HepG2 (cell line): ENCODE data around the gene ATP1A1. TPM values are rescaled to one million over a fixed set of nuclear protein-coding genes. Genes with fewer than 3 reads are reported as not detected.

ENCODE experiments used
- ATAC-seq: fragments of 200-7000 bp; cut with Tn5 transposase; 3 replicates; pipeline ENCODE4 v1.9.1; 2020; ENCODE audit warnings: mild to moderate bottlenecking, moderate library complexity
- BruUV-seq: library from RNA; stranded (reverse); fragments of 400-500 nt; replicated peaks from 2 replicates; lab custom pipeline; 2021; lab: Mats Ljungman, UMichigan
- CTCF ChIA-PET: fragments of 300-600 bp; formaldehyde crosslinking; extraction: SDS; loops from one replicate; lab custom pipeline; 2021; ENCODE audit warnings: low total read pairs, inconsistent platforms, low intra/inter-chr PET ratio; lab: Yijun Ruan, JAX
- POLR2A ChIA-PET: fragments of 350-600 bp; sonication (Branson Sonifier 250); formaldehyde crosslinking; loops from one replicate; lab custom pipeline; 2020; ENCODE audit warnings: antibody characterized with exemption, inconsistent platforms; lab: Yijun Ruan, JAX
- DNase-seq: peaks from one replicate; pipeline ENCODE4 v3.0.0-alpha.2; 2015; ENCODE audit warnings: low spot score
- FAIRE-seq: peaks from 3 replicates; lab custom pipeline; 2011; peaks lifted over from hg19 to GRCh38; lab: Jason Lieb, UNC
- H2AFZ ChIP-seq: one replicate; pipeline ENCODE4 v1.6.1; 2011; ENCODE audit warnings: low read length, inconsistent platforms
- H3K27ac ChIP-seq: fragments of 300-600 bp; 3 replicates; pipeline ENCODE4 v1.8.0; 2011; ENCODE audit warnings: mixed run types, mild to moderate bottlenecking, mixed read lengths, low read length, inconsistent platforms; ENCODE audit not compliant: insufficient read depth; ENCODE audit errors: extremely low read length
- H3K27me3 ChIP-seq, 2 experiments: fragments of 200-600 bp in 1 of 2; 2 replicates in 1 of 2; 3 replicates in 1 of 2; pipeline versions ENCODE4 v1.6.0 to v1.8.0; 2011; ENCODE audit warnings: low read length in 2 of 2, mild to moderate bottlenecking in 2 of 2, moderate library complexity in 2 of 2, inconsistent platforms in 1 of 2; ENCODE audit not compliant: insufficient read depth in 2 of 2, control insufficient read depth in 1 of 2
- H3K36me3 ChIP-seq, 2 experiments: fragments of 200-600 bp in 1 of 2; replicated peaks in 1 of 2; 2 replicates in 1 of 2; 3 replicates in 1 of 2; pipeline versions ENCODE4 v1.5.1 to v1.8.0; 2011; ENCODE audit warnings: low read length in 2 of 2, inconsistent platforms in 1 of 2; ENCODE audit not compliant: insufficient read depth in 2 of 2, control insufficient read depth in 1 of 2
- H3K4me1 ChIP-seq: 2 replicates; pipeline ENCODE4 v1.5.1; 2012; ENCODE audit warnings: low read length, inconsistent platforms; ENCODE audit not compliant: insufficient read depth
- H3K4me2 ChIP-seq: 2 replicates; pipeline ENCODE4 v1.6.0; 2011; ENCODE audit warnings: low read depth, low read length, inconsistent platforms
- H3K4me3 ChIP-seq, 3 experiments: fragments of 200-600 bp in 1 of 3; sonication (generic), shearing (Covaris generic) in 1 of 3; replicated peaks in 1 of 3; 2 replicates each; pipeline ENCODE4 v1.5.1; 2011 to 2016; ENCODE audit warnings: low read length in 3 of 3, inconsistent platforms in 2 of 3, low read depth in 2 of 3, mild to moderate bottlenecking in 2 of 3, control low read depth in 1 of 3, mixed read lengths in 1 of 3; ENCODE audit not compliant: insufficient read depth in 1 of 3
- H3K79me2 ChIP-seq: one replicate; pipeline ENCODE4 v1.6.1; 2011; ENCODE audit warnings: low read length, inconsistent platforms; ENCODE audit not compliant: insufficient read depth
- H3K9ac ChIP-seq: 2 replicates; pipeline ENCODE4 v1.6.0; 2011; ENCODE audit warnings: mild to moderate bottlenecking, low read depth, low read length, inconsistent platforms; ENCODE audit not compliant: insufficient read depth
- H3K9me3 ChIP-seq: 2 replicates; pipeline ENCODE4 v1.5.1; 2012; ENCODE audit warnings: mild to moderate bottlenecking, low read length
- H4K20me1 ChIP-seq: 2 replicates; pipeline ENCODE4 v1.6.0; 2011; ENCODE audit warnings: inconsistent platforms, mild to moderate bottlenecking, low read length, moderate library complexity; ENCODE audit not compliant: insufficient read depth
- ATF1 ChIP-seq: IDR thresholded peaks from 2 replicates; pipeline ENCODE4 v1.6.1; 2016; ENCODE audit warnings: mild to moderate bottlenecking, control low read depth
- CCDC6 ChIP-seq: sonication (generic); formaldehyde crosslinking; IDR thresholded peaks from 2 replicates; pipeline ENCODE4 v1.8.1; 2022; ENCODE audit warnings: mild to moderate bottlenecking, missing genetic modification reagents, moderate library complexity
- MAZ ChIP-seq, 2 experiments: sonication (generic) in 1 of 2; formaldehyde crosslinking in 1 of 2; IDR thresholded peaks; 2 replicates each; pipeline versions ENCODE4 v1.5.0 to v1.6.1; 2012 to 2020; ENCODE audit warnings: low read depth in 2 of 2, mild to moderate bottlenecking in 2 of 2, borderline replicate concordance in 1 of 2, improper control_type of control experiment in 1 of 2, low read length in 1 of 2, missing genetic modification reagents in 1 of 2, moderate library complexity in 1 of 2
- MIXL1 ChIP-seq: IDR thresholded peaks from 2 replicates; pipeline ENCODE4 v1.6.1; 2016
- NFATC3 ChIP-seq: sonication (generic); formaldehyde crosslinking; IDR thresholded peaks from 2 replicates; pipeline ENCODE4 v1.5.1; 2020; ENCODE audit warnings: mild to moderate bottlenecking, missing genetic modification reagents
- NR0B2 ChIP-seq: sonication (generic); formaldehyde crosslinking; IDR thresholded peaks from 2 replicates; pipeline ENCODE4 v1.4.0; 2020; ENCODE audit warnings: mild to moderate bottlenecking, missing genetic modification reagents
- TRIM24 ChIP-seq: sonication (generic); formaldehyde crosslinking; IDR thresholded peaks from 2 replicates; pipeline ENCODE4 v1.8.0; 2022; ENCODE audit warnings: mild to moderate bottlenecking, missing genetic modification reagents
- ZBED4 ChIP-seq: sonication (generic); formaldehyde crosslinking; IDR thresholded peaks from 2 replicates; pipeline ENCODE4 v1.4.0; 2020; ENCODE audit warnings: missing genetic modification reagents, borderline replicate concordance
- ZFYVE20 ChIP-seq: sonication (generic); formaldehyde crosslinking; IDR thresholded peaks from 2 replicates; pipeline ENCODE4 v1.8.0; 2023; ENCODE audit warnings: low read depth, mild to moderate bottlenecking, moderate library complexity, missing genetic modification reagents, borderline replicate concordance
- ZNF34 ChIP-seq: sonication (generic); formaldehyde crosslinking; IDR thresholded peaks from 2 replicates; pipeline ENCODE4 v1.4.0; 2020; ENCODE audit warnings: mild to moderate bottlenecking, missing genetic modification reagents, borderline replicate concordance
- ZNF616 ChIP-seq: sonication (generic); formaldehyde crosslinking; IDR thresholded peaks from 2 replicates; pipeline ENCODE4 v1.5.0; 2020; ENCODE audit warnings: low read depth, mild to moderate bottlenecking, missing genetic modification reagents
- ZNF75D ChIP-seq: sonication (generic); formaldehyde crosslinking; IDR thresholded peaks from 2 replicates; pipeline ENCODE4 v1.8.1; 2023; ENCODE audit warnings: missing genetic modification reagents, mild to moderate bottlenecking, borderline replicate concordance
- ZSCAN31 ChIP-seq: sonication (generic); formaldehyde crosslinking; IDR thresholded peaks from 2 replicates; pipeline ENCODE4 v1.5.0; 2020; ENCODE audit warnings: low read depth, mild to moderate bottlenecking, missing genetic modification reagents
- WGBS: methylation state at CpG from one replicate; pipeline ENCODE4 v1.1.6; 2017; ENCODE audit warnings: low lambda C conversion rate; 5-methylcytosine and 5-hydroxymethylcytosine counted together
- in situ Hi-C: cut with HindIII; loops from 2 replicates; pipeline ENCODE4 v1.10.0; 2017; ENCODE audit warnings: low pct_unique_long_range_greater_than_20kb; ENCODE audit not compliant: extremely low pct_ligation_motif_present
- intact Hi-C: fragments of 100-400 bp; cut with micrococcal nuclease; formaldehyde crosslinking; loops from one replicate; pipeline ENCODE4 v1.10.0; 2022; ENCODE audit not compliant: unreplicated experiment
- polyA plus RNA-seq, 8 experiments: library from polyadenylated mRNA; depleted of rRNA in 3 of 8; stranded (reverse) in 7 of 8; unstranded in 1 of 8; fragments of >200 nt; fragmentation: Illumina TruSeq in 4 of 8; extraction: Trizol in 4 of 8; gene quantifications; 2 replicates each; pipeline versions ENCODE4 v1.2.1 to v1.2.3, GENCODE V29; 2011 to 2016; ENCODE audit warnings: low read depth in 4 of 8, missing spikeins in 1 of 8, mixed read lengths in 1 of 8; ENCODE audit not compliant: insufficient read depth in 1 of 8
- total RNA-seq, 5 experiments: library from RNA; depleted of rRNA; stranded (reverse); fragments of >200 nt; fragmentation: Illumina TruSeq; extraction: Trizol; gene quantifications; 2 replicates each; pipeline ENCODE4 v1.2.3, GENCODE V29; 2016; ENCODE audit warnings: low read depth in 1 of 5
- TF ChIP-seq, protein P1 (sequence below): sonication (generic); formaldehyde crosslinking; IDR thresholded peaks from 2 replicates; pipeline ENCODE4 v1.8.1; 2023; ENCODE audit warnings: mild to moderate bottlenecking, missing genetic modification reagents, borderline replicate concordance
- TF ChIP-seq, protein P2 (sequence below): sonication (generic); formaldehyde crosslinking; IDR thresholded peaks from 2 replicates; pipeline ENCODE4 v1.4.0; 2020; ENCODE audit warnings: mild to moderate bottlenecking, missing genetic modification reagents
- TF ChIP-seq, protein P3 (sequence below): sonication (generic); formaldehyde crosslinking; IDR thresholded peaks from 2 replicates; pipeline ENCODE4 v1.4.0; 2020; ENCODE audit warnings: missing genetic modification reagents

Gene ATP1A1
- total and polyA plus RNA-seq, 2 of the 13 experiments (the other 11 are each of a cell fraction or from before 2014, with no cell fraction given), result 280 to 705 TPM

DNA sequence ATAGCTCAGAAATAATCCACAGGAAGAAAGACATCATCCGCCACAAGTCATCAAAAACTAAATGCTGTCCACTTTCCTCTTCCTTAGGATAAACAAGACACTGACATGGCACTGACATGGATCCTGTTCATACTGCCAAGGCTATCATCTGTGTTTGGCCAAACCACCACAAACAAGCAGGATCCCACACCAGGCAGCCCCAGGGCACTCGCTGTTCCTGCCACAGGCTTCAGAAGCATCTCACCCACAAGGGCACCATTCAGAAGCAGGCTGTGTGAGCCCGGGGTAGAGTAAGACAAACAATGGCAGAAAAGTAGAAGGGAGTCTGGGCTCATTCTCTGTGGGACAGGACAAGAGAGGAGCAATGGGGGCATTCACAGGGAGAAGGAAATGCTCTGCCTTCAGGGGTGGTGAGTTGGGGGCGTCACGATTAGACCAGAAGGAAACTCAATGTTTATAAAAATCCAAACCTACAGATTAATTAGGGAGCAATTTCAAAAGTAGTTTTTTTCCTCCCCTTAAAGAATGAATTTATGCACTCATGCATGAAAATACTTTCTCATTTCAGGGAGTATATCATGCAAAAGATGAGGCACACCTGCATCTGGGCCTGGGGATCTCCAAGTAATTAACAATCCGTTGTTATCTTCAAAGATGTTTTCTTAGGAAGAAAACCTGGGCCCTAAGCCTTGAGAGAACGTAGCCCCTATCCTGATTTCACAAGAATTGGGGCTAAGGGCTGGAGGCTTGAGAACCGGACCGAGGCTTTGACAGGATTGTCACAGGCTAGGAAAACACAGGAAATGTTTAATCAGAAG lies 43.3 kb upstream of the ATP1A1 start (continued):
- TF ChIP-seq ZBED4 (CRISPR knock-in tag), result no peak
- no peak for TF ChIP-seq MAZ (IDR thresholded peaks at IDR 0.05; ENCODE audit: borderline replicate concordance, low read depth, low read length)
- no peak for TF ChIP-seq MAZ (CRISPR knock-in tag; IDR thresholded peaks at IDR 0.05; ENCODE audit: low read depth)
- TF ChIP-seq ZFYVE20 (CRISPR knock-in tag), result no peak

DNA sequence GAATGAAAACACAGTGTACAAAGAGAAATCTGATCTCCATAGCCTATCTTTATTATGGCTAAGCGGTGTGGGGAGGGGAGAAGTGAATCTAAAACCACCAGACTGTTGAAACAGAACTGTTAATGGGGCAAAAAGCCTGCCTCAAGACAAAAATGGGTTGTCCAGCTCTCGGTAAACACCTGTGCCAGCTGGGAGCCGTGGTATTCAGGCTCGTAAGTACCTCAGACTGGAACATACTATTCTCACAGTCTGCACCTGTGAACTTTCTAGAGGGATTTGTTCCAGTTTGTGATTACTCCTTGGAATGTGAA lies 42.7 kb upstream of the ATP1A1 start:
- 13% methylated on average over 2 of the region's 4 CpGs for WGBS
- Histone ChIP-seq H4K20me1 (no peaks in the 10 kb centered on the region), H3K36me3 (no peaks in the 10 kb centered on the region), H3K27me3 (peaks cover 0 to 13% of the 10 kb centered on the region in 2 experiments; a peak in 1 of 5 replicates), H3K4me2 (peak overlapping the region; percentile 8; the same call in 1 of the 2 replicates), H3K4me3 (no peak overlapping the region), H2AFZ (no peak overlapping the region), H3K9me3 (no peaks in the 10 kb centered on the region), H3K79me2 (no peaks in the 10 kb centered on the region), H3K9ac (no peak overlapping the region), H3K4me1 (peaks cover 47% of the 10 kb centered on the region), H3K27ac (no peak overlapping the region)
- CTCF ChIA-PET, result no interaction called here
- POLR2A ChIA-PET, result no interaction called here
- in situ Hi-C loops (no loop called here), intact Hi-C loops (no loop called here)
- BruUV-seq, result no TSS peak
- no peak for ATAC-seq
- no peak for FAIRE-seq
- DNase-seq, result no peak
- TF ChIP-seq TRIM24 (CRISPR knock-in tag) (no peak), ZNF34 (CRISPR knock-in tag) (no peak), CCDC6 (no peak), NR0B2 (no peak), MIXL1 (no peak), ZNF616 (CRISPR knock-in tag) (no peak), ZNF75D (CRISPR knock-in tag) (no peak), NFATC3 (CRISPR knock-in tag) (no peak), ATF1 (CRISPR knock-in tag) (no peak), ZSCAN31 (CRISPR knock-in tag) (no peak)
- TF ChIP-seq, protein P1, sequence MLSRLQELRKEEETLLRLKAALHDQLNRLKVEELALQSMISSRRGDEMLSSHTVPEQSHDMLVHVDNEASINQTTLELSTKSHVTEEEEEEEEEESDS (CRISPR knock-in tag), result no peak
- TF ChIP-seq, protein P2, sequence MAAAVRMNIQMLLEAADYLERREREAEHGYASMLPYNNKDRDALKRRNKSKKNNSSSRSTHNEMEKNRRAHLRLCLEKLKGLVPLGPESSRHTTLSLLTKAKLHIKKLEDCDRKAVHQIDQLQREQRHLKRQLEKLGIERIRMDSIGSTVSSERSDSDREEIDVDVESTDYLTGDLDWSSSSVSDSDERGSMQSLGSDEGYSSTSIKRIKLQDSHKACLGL (CRISPR knock-in tag), result no peak
- TF ChIP-seq, protein P3, sequence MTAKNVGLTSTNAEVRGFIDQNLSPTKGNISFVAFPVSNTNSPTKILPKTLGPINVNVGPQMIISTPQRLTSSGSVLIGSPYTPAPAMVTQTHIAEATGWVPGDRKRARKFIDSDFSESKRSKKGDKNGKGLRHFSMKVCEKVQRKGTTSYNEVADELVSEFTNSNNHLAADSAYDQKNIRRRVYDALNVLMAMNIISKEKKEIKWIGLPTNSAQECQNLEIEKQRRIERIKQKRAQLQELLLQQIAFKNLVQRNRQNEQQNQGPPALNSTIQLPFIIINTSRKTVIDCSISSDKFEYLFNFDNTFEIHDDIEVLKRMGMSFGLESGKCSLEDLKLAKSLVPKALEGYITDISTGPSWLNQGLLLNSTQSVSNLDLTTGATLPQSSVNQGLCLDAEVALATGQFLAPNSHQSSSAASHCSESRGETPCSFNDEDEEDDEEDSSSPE (CRISPR knock-in tag), result no peak
